GM12874 (cell line): ENCODE data around the gene MMP19.

Source experiments
- CTCF ChIP-seq: IDR thresholded peaks from 2 replicates; pipeline ENCODE4 v1.5.1; 2011; ENCODE audit warnings: low read depth, mild to moderate bottlenecking, control low read depth, low read length, moderate library complexity; ENCODE audit not compliant: insufficient read depth

Gene MMP19

DNA sequence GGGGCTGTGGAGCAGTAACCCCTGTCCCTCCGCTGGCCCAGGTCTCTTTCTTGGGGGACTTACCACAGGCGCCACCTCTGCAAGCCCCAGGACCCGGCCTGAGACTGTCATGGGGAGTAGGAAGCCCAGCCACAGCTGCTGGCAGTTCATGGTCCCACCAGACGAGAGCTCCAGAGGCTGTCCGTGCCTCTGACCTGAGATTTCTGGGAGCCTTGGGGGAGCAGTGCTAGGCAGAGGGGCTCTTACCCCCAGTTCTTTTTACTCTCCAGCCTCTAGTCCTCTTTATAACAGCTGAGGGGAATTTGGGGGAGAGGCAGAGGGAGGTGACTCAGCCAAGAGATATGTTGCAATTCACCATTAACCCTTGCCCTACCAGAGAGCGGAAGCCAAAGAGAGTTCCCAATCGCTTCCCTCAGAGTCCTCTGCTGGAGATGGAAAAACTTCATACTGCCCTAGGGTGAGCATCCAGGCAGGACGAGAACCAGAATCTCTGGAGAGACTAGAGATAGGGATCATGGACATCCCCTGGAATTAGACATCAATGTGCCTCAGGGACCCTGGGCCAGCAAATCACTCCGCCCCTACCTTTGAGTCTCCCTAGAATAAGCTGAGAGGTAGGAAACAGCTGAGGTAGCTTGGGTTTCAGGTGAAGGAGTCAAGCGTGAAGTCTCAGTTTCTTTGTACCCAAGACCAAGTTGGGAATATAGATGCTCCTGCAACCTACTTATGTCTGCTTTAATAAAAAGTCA, at the start of gene MMP19:
TSS of gene MMP19 (minus strand) at position 256 of the 749 bp plus-strand sequence. CDS start at position 150, 106 bp downstream.
- no peak for TF ChIP-seq CTCF

- TF ChIP-seq CTCF: no peak
These were observed 48.6 kb upstream of the MMP19 start for GRCh38 chr12:55891310-55891709.

DNA sequence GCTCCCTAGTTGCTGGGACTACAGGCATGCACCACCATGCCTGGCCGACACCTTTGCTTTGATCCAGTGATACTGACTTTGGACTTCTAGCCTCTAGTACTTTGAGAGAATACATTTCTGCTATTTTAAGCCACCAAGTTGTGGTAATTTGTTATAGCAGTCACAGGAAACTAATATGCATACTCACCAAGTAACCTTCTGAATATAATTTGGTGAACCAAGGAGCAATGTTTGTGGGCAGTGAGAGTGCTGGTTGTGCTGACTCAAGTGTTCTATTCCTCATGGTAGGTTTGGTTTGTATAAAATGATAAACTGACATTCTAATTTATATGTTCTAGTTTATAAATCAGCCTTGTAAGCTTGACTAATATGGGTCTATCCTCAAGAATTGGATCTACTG, 42.4 kb upstream of the MMP19 start:
- no peak for TF ChIP-seq CTCF

DNA sequence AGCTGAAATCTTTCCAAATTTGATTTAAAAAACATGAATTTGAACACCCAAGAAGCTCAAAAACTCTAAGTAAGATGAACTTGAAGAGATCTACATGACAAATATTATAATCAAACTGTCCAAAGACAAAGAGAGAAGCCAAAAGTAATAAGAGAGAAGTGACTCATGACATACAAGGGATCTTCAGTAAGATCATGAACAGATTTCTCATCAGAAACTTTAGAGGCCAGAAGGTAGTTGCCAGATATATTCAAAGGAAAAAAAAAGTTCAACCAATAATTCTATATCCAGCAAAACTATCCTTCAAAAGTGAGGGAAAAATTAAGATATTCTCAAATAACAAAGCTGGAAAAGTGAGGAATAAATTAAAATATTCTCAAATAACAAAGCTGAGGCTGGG, 35.1 kb upstream of the MMP19 start:
- TF ChIP-seq CTCF: no peak

GRCh38 chr12:55875704-55876467, 33.1 kb upstream of the MMP19 start:
- no peak for TF ChIP-seq CTCF

DNA sequence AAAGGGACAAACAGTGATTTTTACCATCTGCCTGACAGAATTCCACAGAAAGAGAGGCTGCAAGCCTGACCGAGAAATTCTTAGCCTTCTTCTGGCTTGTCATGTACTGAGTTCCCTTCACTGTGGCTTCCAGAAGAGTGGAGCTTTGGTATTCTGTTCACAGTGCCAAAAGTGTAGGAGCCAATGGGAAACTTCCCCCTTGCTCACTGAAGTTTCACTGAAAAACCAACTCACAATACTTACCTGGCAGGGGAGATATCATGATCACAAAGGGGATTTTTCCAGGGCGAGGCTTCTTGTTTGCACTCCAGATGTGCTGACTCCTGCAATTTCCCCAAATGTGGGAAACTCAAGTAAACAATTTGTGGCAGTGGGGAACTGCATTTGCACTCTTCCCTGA, 31.7 kb upstream of the MMP19 start:
- TF ChIP-seq CTCF: no peak

DNA sequence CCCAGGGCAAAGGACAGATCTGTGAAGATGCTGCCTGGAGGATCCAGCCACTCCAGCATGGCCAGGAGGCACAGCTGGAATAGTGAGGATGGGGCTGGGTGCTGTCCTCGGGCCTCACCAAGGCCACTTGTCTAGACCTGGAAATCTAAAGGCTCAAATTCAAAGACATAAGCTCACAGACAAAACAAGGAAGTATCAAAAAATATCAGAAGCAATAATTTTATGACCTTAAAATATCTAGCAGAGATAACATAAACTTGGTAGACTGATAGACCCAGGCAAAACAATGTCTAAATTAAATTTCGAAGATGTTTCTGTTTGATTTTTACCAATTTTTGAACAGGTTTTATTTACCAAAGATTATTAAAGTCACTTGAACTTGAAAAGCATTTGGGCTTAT, 22.6 kb upstream of the MMP19 start:
- TF ChIP-seq CTCF: no peak
